Activated CD8-positive, alpha-beta memory T cell treated with anti-CD3 and anti-CD28 coated beads, Interleukin-2, amount 10 ng/mL, durations not matched to agents 7 days and 5 days (primary cell): ENCODE measurements around the gene EPS8L3. TPM values are rescaled to one million over a fixed set of nuclear protein-coding genes. Genes with fewer than 3 reads are reported as not detected.
"Not testable (repeated sequence)": the region's sequence is repeated elsewhere in the genome, so short reads cannot be mapped to it uniquely, and the experiment has no call there.

ENCODE experiments used
- ATAC-seq: fragments of 150-1000 bp; cut with Tn5 transposase; one replicate; pipeline ENCODE4 v1.10.0; 2021; ENCODE audit warnings: moderate library complexity
- CTCF ChIA-PET: fragments of 350-600 bp; sonication (Branson Sonifier 250); formaldehyde crosslinking; loops from one replicate; lab custom pipeline; 2021; ENCODE audit warnings: antibody characterized with exemption; lab: Charles Lee
- DNase-seq: peaks from one replicate; pipeline ENCODE4 v3.0.0-alpha.2; 2020
- H3K27ac Mint-ChIP-seq: one replicate; pipeline ENCODE4 v1.8.0; 2021; ENCODE audit warnings: mild to moderate bottlenecking, mixed read lengths
- H3K27me3 Mint-ChIP-seq: one replicate; pipeline ENCODE4 v1.8.0; 2021; ENCODE audit warnings: mixed read lengths
- H3K36me3 Mint-ChIP-seq: one replicate; pipeline ENCODE4 v1.8.0; 2021; ENCODE audit warnings: mild to moderate bottlenecking, mixed read lengths
- H3K4me1 Mint-ChIP-seq: one replicate; pipeline ENCODE4 v1.8.0; 2021; ENCODE audit warnings: mixed read lengths
- H3K4me3 Mint-ChIP-seq: one replicate; pipeline ENCODE4 v1.8.0; 2021; ENCODE audit warnings: mild to moderate bottlenecking, moderate library complexity, mixed read lengths
- H3K9me3 Mint-ChIP-seq: one replicate; pipeline ENCODE4 v1.8.0; 2022; ENCODE audit warnings: low read depth, mixed read lengths
- total RNA-seq, 2 experiments: library from RNA; stranded (reverse); gene quantifications; one replicate each; pipeline ENCODE4 v1.2.3, GENCODE V29; 2021

Gene EPS8L3
- total RNA-seq, 2 experiments from 2014 or later: not detected

- DNase-seq: no peak
- CTCF ChIA-PET: interaction anchor here (0.9 to 2.4 kb wide), 5 partner anchors 12 to 232 kb away, joined by 3 to 9 read pairs (median 4); partner anchors contain the start of genes AHCYL1 and GSTM4
- ATAC-seq: no peak
- Mint-ChIP-seq H3K4me1 (no peaks in the 10 kb centered on the region), H3K36me3 (no peaks in the 10 kb centered on the region), H3K27ac (no peak overlapping the region), H3K4me3 (no peak overlapping the region), H3K27me3 (no peaks in the 10 kb centered on the region), H3K9me3 (no peaks in the 10 kb centered on the region)
Measured at GRCh38 chr1:109764561-109765482, 1.1 kb upstream of the EPS8L3 start.

DNA sequence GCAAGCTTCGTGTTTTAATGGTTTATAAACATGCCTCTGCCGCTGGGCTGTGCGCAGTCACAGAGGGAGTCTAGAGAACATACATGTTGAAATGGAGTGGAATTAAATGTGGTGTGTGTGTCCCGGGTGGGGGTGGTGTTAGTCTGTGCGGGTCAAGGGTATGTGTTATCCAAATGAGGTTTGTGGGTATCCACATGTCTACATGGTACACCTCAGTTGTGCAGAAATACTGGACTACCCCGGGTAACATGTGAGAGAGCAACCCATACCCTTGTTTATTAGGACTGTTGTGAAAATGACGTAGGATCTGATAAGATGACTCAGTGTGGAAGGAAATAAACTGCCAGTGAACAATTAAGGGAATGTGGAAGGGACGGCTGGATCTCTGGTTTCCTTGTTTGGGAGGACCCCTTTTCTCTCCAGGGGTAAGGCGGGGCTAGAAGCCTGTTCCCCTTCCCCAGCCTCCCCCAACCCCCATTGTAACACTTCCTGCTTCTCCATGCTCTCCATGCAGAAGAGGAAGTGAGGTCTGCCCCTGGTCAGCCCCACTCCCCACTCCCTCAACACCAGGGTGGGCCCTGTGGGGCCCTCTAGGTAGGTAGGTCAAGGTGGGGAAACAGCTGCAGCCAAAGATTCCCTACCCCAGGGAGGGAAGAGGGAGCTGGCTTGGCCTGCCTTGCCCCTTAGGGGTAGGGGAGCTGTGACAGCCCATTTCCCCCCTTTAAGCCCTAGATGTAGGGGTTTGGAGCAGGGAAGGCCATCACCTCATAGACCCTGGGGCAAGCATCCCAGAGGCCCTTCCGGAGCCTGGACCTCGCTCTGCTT lies 690 bp downstream of the EPS8L3 start:
- Mint-ChIP-seq H3K36me3 (no peaks in the 10 kb centered on the region), H3K27me3 (no peaks in the 10 kb centered on the region), H3K9me3 (no peaks in the 10 kb centered on the region), H3K27ac (peak overlapping the region; percentile 9), H3K4me3 (no peak overlapping the region), H3K4me1 (no peaks in the 10 kb centered on the region)
- no peak for DNase-seq
- ATAC-seq: no peak
- CTCF ChIA-PET: interaction anchor here (0.8 to 1.2 kb wide), 3 partner anchors 123 to 231 kb away, joined by 3 to 4 read pairs (median 4); partner anchors contain the start of gene AHCYL1

DNA sequence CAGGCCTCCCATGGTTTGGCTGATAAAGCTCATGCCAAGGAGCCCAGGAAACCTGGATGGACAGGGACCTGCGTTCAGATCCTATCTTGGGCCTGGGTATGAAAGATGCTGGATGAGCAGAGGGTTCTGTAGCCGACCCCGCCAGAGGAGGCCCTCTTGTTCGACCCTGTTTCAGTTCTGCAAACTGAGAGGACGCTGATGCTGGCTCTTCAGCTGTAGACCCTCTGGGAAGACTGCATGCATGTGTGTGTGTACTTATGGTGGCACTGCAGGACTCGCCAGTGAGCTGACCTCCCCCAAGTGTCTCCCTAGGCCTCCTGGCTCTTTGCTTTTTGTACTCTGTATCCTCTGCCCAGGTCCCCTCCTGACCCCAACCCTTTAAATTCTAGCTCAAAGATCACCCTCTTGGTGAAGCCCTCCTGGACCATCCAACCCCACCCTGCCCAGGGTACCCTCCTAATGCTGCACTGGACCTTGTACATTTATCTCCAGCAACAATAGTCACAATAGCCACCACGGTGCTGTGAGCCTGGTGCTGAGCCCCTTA lies 1.6 kb downstream of the EPS8L3 start:
- ATAC-seq: no peak
- no peak overlapping the region for H3K4me3 Mint-ChIP-seq
- H3K27me3 Mint-ChIP-seq: no peaks in the 10 kb centered on the region
- H3K9me3 Mint-ChIP-seq: no peaks in the 10 kb centered on the region
- no peaks in the 10 kb centered on the region for H3K36me3 Mint-ChIP-seq
- H3K27ac Mint-ChIP-seq: no peak overlapping the region
- H3K4me1 Mint-ChIP-seq: no peaks in the 10 kb centered on the region
- DNase-seq: no peak
- CTCF ChIA-PET: interaction anchor here (1.3 kb wide), 1 partner anchor 222 kb away, joined by 4 read pairs; the partner anchor contains the start of gene AHCYL1

DNA sequence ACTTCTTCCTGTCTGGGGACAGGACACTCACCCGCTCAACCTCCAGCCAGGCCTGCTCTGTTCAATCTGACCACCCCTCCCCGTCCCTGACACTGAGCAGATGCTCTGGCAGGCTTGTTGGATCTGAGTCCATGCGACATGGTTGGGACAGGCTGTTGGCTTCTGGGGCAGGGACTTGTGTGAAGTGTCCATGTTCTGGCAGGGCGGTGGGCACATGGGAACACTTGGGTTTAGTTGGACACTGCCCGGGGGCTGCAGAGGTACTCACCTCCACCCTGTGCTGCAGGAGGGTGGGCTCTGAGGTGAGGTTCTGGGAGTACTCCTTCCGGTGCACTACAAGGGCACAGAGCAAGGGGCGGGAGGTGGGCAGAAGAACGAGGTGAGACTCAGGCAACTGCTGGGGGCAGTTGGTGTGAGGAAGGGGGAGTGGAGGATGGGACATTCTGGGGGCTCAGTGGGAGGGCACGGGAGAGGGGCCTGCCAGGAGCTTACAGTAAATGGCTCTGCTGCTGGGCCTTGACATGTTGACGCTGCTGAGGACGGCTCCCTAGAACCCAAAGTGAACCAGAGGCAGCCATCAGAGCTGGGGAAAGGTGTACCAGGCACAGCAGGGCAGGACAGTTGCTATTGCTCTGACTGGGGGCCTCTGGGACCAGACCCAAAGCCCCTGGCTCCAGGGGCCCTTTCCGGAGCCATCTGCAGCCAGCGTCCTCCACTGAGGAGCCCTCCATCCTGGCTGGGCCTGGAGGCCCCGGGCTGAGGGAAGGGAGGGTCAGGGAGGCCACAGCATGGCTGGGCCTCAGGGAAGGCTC lies 2.3 kb downstream of the EPS8L3 start:
- H3K9me3 Mint-ChIP-seq: no peaks in the 10 kb centered on the region
- ATAC-seq (no peak), DNase-seq (no peak)
- no peak overlapping the region for H3K4me3 Mint-ChIP-seq
- no peak overlapping the region for H3K27ac Mint-ChIP-seq
- CTCF ChIA-PET: interaction anchor here (1.3 kb wide), 1 partner anchor 223 kb away, joined by 4 read pairs; the partner anchor contains the start of gene AHCYL1
- no peaks in the 10 kb centered on the region for H3K36me3 Mint-ChIP-seq
- H3K27me3 Mint-ChIP-seq: no peaks in the 10 kb centered on the region
- H3K4me1 Mint-ChIP-seq: no peaks in the 10 kb centered on the region

- ATAC-seq (no peak), DNase-seq (no peak)
- Mint-ChIP-seq H3K4me3 (no peak overlapping the region), H3K9me3 (no peaks in the 10 kb centered on the region), H3K36me3 (no peaks in the 10 kb centered on the region), H3K4me1 (no peaks in the 10 kb centered on the region), H3K27me3 (no peaks in the 10 kb centered on the region), H3K27ac (no peak overlapping the region)
- CTCF ChIA-PET: interaction anchor here (1.2 to 1.7 kb wide), 2 partner anchors 13 to 16 kb away, joined by 4 to 5 read pairs; no protein-coding TSS in a partner anchor
Measured at GRCh38 chr1:109760581-109761226, 3.0 kb downstream of the EPS8L3 start.

GRCh38 chr1:109759513-109760334 lies 4.0 kb downstream of the EPS8L3 start:
- DNase-seq (no peak), ATAC-seq (no peak)
- H3K4me1 Mint-ChIP-seq: no peaks in the 10 kb centered on the region

GRCh38 chr1:109757936-109758786 lies 5.6 kb downstream of the EPS8L3 start:
- no peak overlapping the region for H3K4me3 Mint-ChIP-seq
- H3K27ac Mint-ChIP-seq: no peak overlapping the region
- H3K4me1 Mint-ChIP-seq: no peaks in the 10 kb centered on the region
- no peaks in the 10 kb centered on the region for H3K36me3 Mint-ChIP-seq
- no peaks in the 10 kb centered on the region for H3K9me3 Mint-ChIP-seq
- ATAC-seq (no peak), DNase-seq (no peak)
- H3K27me3 Mint-ChIP-seq: no peaks in the 10 kb centered on the region
- CTCF ChIA-PET: no interaction called here

More at GRCh38 chr1:109759513-109760334, 4.0 kb downstream of the EPS8L3 start:
- CTCF ChIA-PET: interaction anchor here (0.7 to 1.7 kb wide), 5 partner anchors 14 to 694 kb away, joined by 3 to 6 read pairs (median 4); partner anchors contain the start of gene AHCYL1
- Mint-ChIP-seq H3K36me3 (no peaks in the 10 kb centered on the region), H3K4me3 (no peak overlapping the region), H3K27me3 (no peaks in the 10 kb centered on the region), H3K27ac (no peak overlapping the region), H3K9me3 (no peaks in the 10 kb centered on the region)

GRCh38 chr1:109756848-109757521 lies 6.7 kb downstream of the EPS8L3 start:
- H3K36me3 Mint-ChIP-seq: no peaks in the 10 kb centered on the region
- no peaks in the 10 kb centered on the region for H3K9me3 Mint-ChIP-seq
- CTCF ChIA-PET: interaction anchor here (0.7 kb wide), 1 partner anchor 117 kb away, joined by 4 read pairs; no protein-coding TSS in a partner anchor
- H3K4me1 Mint-ChIP-seq: no peaks in the 10 kb centered on the region
- no peak overlapping the region for H3K4me3 Mint-ChIP-seq
- H3K27me3 Mint-ChIP-seq: no peaks in the 10 kb centered on the region
- H3K27ac Mint-ChIP-seq: no peak overlapping the region
- ATAC-seq (no peak), DNase-seq (no peak)

- H3K27ac Mint-ChIP-seq, ATAC-seq, H3K4me3 Mint-ChIP-seq, H3K9me3 Mint-ChIP-seq, H3K36me3 Mint-ChIP-seq, DNase-seq, H3K4me1 Mint-ChIP-seq, H3K27me3 Mint-ChIP-seq: not testable (repeated sequence)
- CTCF ChIA-PET: interaction anchor here (1.1 kb wide), 1 partner anchor 20 kb away, joined by 5 read pairs; no protein-coding TSS in a partner anchor
Measured at GRCh38 chr1:109756325-109756724, 7.4 kb downstream of the EPS8L3 start.

- no peak overlapping the region for H3K27ac Mint-ChIP-seq
- H3K27me3 Mint-ChIP-seq: no peaks in the 10 kb centered on the region
- H3K4me1 Mint-ChIP-seq: no peaks in the 10 kb centered on the region
- CTCF ChIA-PET: interaction anchor here (1.1 to 1.4 kb wide), 3 partner anchors 36 to 222 kb away, joined by 3 to 4 read pairs (median 3); no protein-coding TSS in a partner anchor
- DNase-seq (no peak), ATAC-seq (no peak)
- H3K9me3 Mint-ChIP-seq: no peaks in the 10 kb centered on the region
- no peak overlapping the region for H3K4me3 Mint-ChIP-seq
- H3K36me3 Mint-ChIP-seq: no peaks in the 10 kb centered on the region
Measured at GRCh38 chr1:109754738-109755137, 9.0 kb downstream of the EPS8L3 start.
